GM20000 (cell line): ENCODE measurements around the gene ANO1.

Source experiments
- DNase-seq: peaks from one replicate; pipeline ENCODE4 v3.0.0; 2012; ENCODE audit warnings: low spot score
- CTCF ChIP-seq: IDR thresholded peaks from 2 replicates; pipeline ENCODE4 v1.5.1; 2012; ENCODE audit warnings: mild to moderate bottlenecking, control low read depth; ENCODE audit errors: extremely low read depth, missing control alignments

Gene ANO1

GRCh38 chr11:70141486-70142220 is 63.5 kb downstream of the ANO1 start:
- peak; percentile 65 for DNase-seq
- no peak for TF ChIP-seq CTCF

GRCh38 chr11:70142221-70142875 is 64.2 kb downstream of the ANO1 start:
- no peak for TF ChIP-seq CTCF
- DNase-seq: no peak

GRCh38 chr11:70144262-70144661 is 66.1 kb downstream of the ANO1 start:
- no peak for DNase-seq
- TF ChIP-seq CTCF: no peak

- no peak for DNase-seq
- TF ChIP-seq CTCF: no peak
Measured at GRCh38 chr11:70145071-70145470, 67.0 kb downstream of the ANO1 start.

- no peak for TF ChIP-seq CTCF
- no peak for DNase-seq
Measured at GRCh38 chr11:70145841-70146240, 67.7 kb downstream of the ANO1 start.

GRCh38 chr11:70146299-70146698 is 68.2 kb downstream of the ANO1 start:
- DNase-seq: no peak
- no peak for TF ChIP-seq CTCF

GRCh38 chr11:70146895-70147520 is 68.9 kb downstream of the ANO1 start:
- DNase-seq: no peak
- TF ChIP-seq CTCF: no peak
